ENCODE data around the gene CAMSAP1. TPM values are rescaled to one million over a fixed set of nuclear protein-coding genes. Genes with fewer than 3 reads are reported as not detected.

Gene CAMSAP1
- total and polyA plus RNA-seq, 2 donors from 2014 or later = 3.3 to 38.6 TPM

GRCh38 chr9:135907006-135907430 is 328 bp downstream of the CAMSAP1 start:
- Histone ChIP-seq H3K27ac (ENCODE audit: low read depth in 2 of 2, low read length in 2 of 2) (no peak overlapping the region), H3K4me3 (ENCODE audit: low read length in 3 of 3) (peak overlapping the region in 1 of 3 donors; percentile 66), H3K9me3 (ENCODE audit: control insufficient read depth in 2 of 3, insufficient read depth in 1 of 3, low read length in 3 of 3) (no peaks in the 10 kb centered on the region), H3K9ac (ENCODE audit: low read length in 3 of 3) (no peak overlapping the region), H3K36me3 (ENCODE audit: control insufficient read depth in 2 of 3, insufficient read depth in 3 of 3, low read length in 3 of 3) (no peaks in the 10 kb centered on the region), H3K27me3 (ENCODE audit: control insufficient read depth, insufficient read depth, low read length) (no peaks in the 10 kb centered on the region), H3K4me1 (ENCODE audit: control insufficient read depth in 2 of 3, insufficient read depth in 2 of 3, low read depth in 1 of 3, low read length in 3 of 3) (peaks cover 0 to 20% (median 13%) of the 10 kb centered on the region in 3 donors)
- intact Hi-C loops (cut with DNase I) = no loop called here
- FAIRE-seq (no peak), DNase-seq (peak in 3 of 5 donors; percentile 43 to 80 (median 61))
- no peak for TF ChIP-seq CTCF (IDR thresholded peaks at IDR 0.05; ENCODE audit: borderline replicate concordance, extremely low read depth, insufficient read depth)

- Histone ChIP-seq H3K4me1 (ENCODE audit: control insufficient read depth in 2 of 3, insufficient read depth in 2 of 3, low read depth in 1 of 3, low read length in 3 of 3) (peaks cover 0 to 20% (median 13%) of the 10 kb centered on the region in 3 donors), H3K9ac (ENCODE audit: low read length in 3 of 3) (peak overlapping the region; percentile 29 to 53 (median 34)), H3K27ac (ENCODE audit: low read depth in 2 of 2, low read length in 2 of 2) (peak overlapping the region; percentile 48 to 60), H3K4me3 (ENCODE audit: low read length in 3 of 3) (peak overlapping the region; percentile 59 to 74 (median 66)), H3K27me3 (ENCODE audit: control insufficient read depth, insufficient read depth, low read length) (no peaks in the 10 kb centered on the region), H3K9me3 (ENCODE audit: control insufficient read depth in 2 of 3, insufficient read depth in 1 of 3, low read length in 3 of 3) (no peaks in the 10 kb centered on the region), H3K36me3 (ENCODE audit: control insufficient read depth in 2 of 3, insufficient read depth in 3 of 3, low read length in 3 of 3) (no peaks in the 10 kb centered on the region)
- no peak for FAIRE-seq
- DNase-seq = peak in 3 of 5 donors; percentile 44 to 59 (median 52)
- intact Hi-C loops (cut with DNase I) = no loop called here
- no peak for TF ChIP-seq CTCF (IDR thresholded peaks at IDR 0.05; ENCODE audit: borderline replicate concordance, extremely low read depth, insufficient read depth)
These were observed 898 bp downstream of the CAMSAP1 start for GRCh38 chr9:135906291-135907005.

GRCh38 chr9:135905380-135906258 is 1.7 kb downstream of the CAMSAP1 start:
- Histone ChIP-seq H3K27ac (ENCODE audit: low read depth in 2 of 2, low read length in 2 of 2) (peak overlapping the region; percentile 10 to 60), H3K36me3 (ENCODE audit: control insufficient read depth in 2 of 3, insufficient read depth in 3 of 3, low read length in 3 of 3) (no peaks in the 10 kb centered on the region), H3K9me3 (ENCODE audit: control insufficient read depth in 2 of 3, insufficient read depth in 1 of 3, low read length in 3 of 3) (no peaks in the 10 kb centered on the region), H3K4me1 (ENCODE audit: control insufficient read depth in 2 of 3, insufficient read depth in 2 of 3, low read depth in 1 of 3, low read length in 3 of 3) (peaks cover 0 to 20% (median 13%) of the 10 kb centered on the region in 3 donors), H3K27me3 (ENCODE audit: control insufficient read depth, insufficient read depth, low read length) (no peaks in the 10 kb centered on the region), H3K9ac (ENCODE audit: low read length in 3 of 3) (peak overlapping the region in 2 of 3 donors; percentile 34 to 53), H3K4me3 (ENCODE audit: low read length in 3 of 3) (peak overlapping the region; percentile 59 to 74 (median 66))
- intact Hi-C loops (cut with DNase I) = no loop called here
- TF ChIP-seq CTCF (IDR thresholded peaks at IDR 0.05; ENCODE audit: borderline replicate concordance, extremely low read depth, insufficient read depth) = no peak
- no peak for FAIRE-seq
- peak in 3 of 5 donors; percentile 26 to 31 (median 28) for DNase-seq
